Measurements from ENCODE around the gene ZNF697.

ZNF697 gene

DNA sequence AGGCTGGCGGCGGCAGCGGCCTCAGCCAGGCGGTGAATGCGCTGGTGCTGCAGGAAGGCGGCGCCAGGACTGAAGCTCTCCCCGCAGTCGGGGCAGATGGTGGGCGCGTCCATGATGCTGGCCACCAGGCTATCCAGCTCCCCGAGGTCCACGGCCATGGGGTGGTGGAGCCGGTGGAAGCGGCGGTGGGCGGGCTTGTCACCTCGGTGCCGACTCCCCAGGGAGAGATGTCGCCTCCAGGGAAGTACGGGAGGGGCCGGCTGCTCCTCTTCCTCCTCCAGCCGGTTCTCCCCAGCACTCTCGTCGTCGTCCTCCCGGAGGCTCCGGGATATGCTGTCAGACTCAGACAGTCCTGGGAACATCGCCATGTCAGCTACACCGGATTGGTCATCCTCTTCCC is 24.4 kb downstream of the ZNF697 start:
- TF ChIP-seq EZH2phosphoT487 (conservative IDR thresholded peaks at IDR 0.05; ENCODE audit: low read length), result no peak
- TF ChIP-seq, protein P1, sequence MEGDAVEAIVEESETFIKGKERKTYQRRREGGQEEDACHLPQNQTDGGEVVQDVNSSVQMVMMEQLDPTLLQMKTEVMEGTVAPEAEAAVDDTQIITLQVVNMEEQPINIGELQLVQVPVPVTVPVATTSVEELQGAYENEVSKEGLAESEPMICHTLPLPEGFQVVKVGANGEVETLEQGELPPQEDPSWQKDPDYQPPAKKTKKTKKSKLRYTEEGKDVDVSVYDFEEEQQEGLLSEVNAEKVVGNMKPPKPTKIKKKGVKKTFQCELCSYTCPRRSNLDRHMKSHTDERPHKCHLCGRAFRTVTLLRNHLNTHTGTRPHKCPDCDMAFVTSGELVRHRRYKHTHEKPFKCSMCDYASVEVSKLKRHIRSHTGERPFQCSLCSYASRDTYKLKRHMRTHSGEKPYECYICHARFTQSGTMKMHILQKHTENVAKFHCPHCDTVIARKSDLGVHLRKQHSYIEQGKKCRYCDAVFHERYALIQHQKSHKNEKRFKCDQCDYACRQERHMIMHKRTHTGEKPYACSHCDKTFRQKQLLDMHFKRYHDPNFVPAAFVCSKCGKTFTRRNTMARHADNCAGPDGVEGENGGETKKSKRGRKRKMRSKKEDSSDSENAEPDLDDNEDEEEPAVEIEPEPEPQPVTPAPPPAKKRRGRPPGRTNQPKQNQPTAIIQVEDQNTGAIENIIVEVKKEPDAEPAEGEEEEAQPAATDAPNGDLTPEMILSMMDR (IDR thresholded peaks at IDR 0.05; ENCODE audit: insufficient read depth, low read length, poor library complexity, severe bottlenecking), result no peak
- H2AFZ ChIP-seq (ENCODE audit: low read depth, low read length, severe bottlenecking), result no peak overlapping the region
- H4K20me1 ChIP-seq (ENCODE audit: low read depth, low read length), result no peaks in the 10 kb centered on the region
- no peaks in the 10 kb centered on the region for H3K9me3 ChIP-seq (ENCODE audit: insufficient read depth, low read length)
- H3K4me3 ChIP-seq (ENCODE audit: insufficient read depth, low read length, poor library complexity, severe bottlenecking), result no peak overlapping the region
- H3K79me2 ChIP-seq (ENCODE audit: insufficient read depth, low read length), result no peaks in the 10 kb centered on the region
- H3K27me3 ChIP-seq (ENCODE audit: low read length), result no peaks in the 10 kb centered on the region
- H3K36me3 ChIP-seq (ENCODE audit: low read length), result no peaks in the 10 kb centered on the region
- H3K27ac ChIP-seq (ENCODE audit: low read depth, low read length), result no peak overlapping the region
- H3F3A ChIP-seq (ENCODE audit: insufficient read depth), result no peaks in the 10 kb centered on the region
- no peaks in the 10 kb centered on the region for H3K9me2 ChIP-seq (replicated peaks; ENCODE audit: insufficient read depth, low read length)
- H3K9ac ChIP-seq (ENCODE audit: low read length), result no peak overlapping the region
- H3K4me2 ChIP-seq (ENCODE audit: low read depth, low read length, poor library complexity, severe bottlenecking), result no peak overlapping the region

DNA sequence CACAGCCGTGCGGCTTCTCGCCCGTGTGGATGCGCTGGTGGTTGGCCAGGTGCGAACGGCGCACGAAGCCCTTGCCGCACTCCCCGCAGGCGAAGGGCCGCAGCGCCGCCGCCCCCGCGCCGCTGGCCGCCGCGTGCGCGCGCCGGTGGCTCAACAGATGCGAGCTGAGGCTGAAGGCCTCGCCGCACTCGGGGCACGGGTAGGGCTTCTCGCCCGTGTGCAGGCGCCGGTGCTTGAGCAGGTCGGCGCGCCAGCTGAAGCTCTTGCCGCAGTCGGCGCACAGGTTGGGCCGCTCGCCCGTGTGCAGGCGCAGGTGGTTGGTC is 24.9 kb downstream of the ZNF697 start:
- Histone ChIP-seq H3K9ac (ENCODE audit: low read length) (no peak overlapping the region), H3K36me3 (ENCODE audit: low read length) (no peaks in the 10 kb centered on the region), H3K9me3 (ENCODE audit: insufficient read depth, low read length) (no peaks in the 10 kb centered on the region), H3K4me3 (ENCODE audit: insufficient read depth, low read length, poor library complexity, severe bottlenecking) (no peak overlapping the region), H3K27ac (ENCODE audit: low read depth, low read length) (no peak overlapping the region), H3K27me3 (ENCODE audit: low read length) (no peaks in the 10 kb centered on the region), H4K20me1 (ENCODE audit: low read depth, low read length) (no peaks in the 10 kb centered on the region), H3K79me2 (ENCODE audit: insufficient read depth, low read length) (no peaks in the 10 kb centered on the region), H3K4me2 (ENCODE audit: low read depth, low read length, poor library complexity, severe bottlenecking) (no peak overlapping the region), H3F3A (ENCODE audit: insufficient read depth) (no peaks in the 10 kb centered on the region), H3K9me2 (replicated peaks; ENCODE audit: insufficient read depth, low read length) (no peaks in the 10 kb centered on the region), H2AFZ (ENCODE audit: low read depth, low read length, severe bottlenecking) (no peak overlapping the region)
- TF ChIP-seq EZH2phosphoT487 (conservative IDR thresholded peaks at IDR 0.05; ENCODE audit: low read length), result no peak
- TF ChIP-seq, protein P1 (IDR thresholded peaks at IDR 0.05; ENCODE audit: insufficient read depth, low read length, poor library complexity, severe bottlenecking), result no peak

DNA sequence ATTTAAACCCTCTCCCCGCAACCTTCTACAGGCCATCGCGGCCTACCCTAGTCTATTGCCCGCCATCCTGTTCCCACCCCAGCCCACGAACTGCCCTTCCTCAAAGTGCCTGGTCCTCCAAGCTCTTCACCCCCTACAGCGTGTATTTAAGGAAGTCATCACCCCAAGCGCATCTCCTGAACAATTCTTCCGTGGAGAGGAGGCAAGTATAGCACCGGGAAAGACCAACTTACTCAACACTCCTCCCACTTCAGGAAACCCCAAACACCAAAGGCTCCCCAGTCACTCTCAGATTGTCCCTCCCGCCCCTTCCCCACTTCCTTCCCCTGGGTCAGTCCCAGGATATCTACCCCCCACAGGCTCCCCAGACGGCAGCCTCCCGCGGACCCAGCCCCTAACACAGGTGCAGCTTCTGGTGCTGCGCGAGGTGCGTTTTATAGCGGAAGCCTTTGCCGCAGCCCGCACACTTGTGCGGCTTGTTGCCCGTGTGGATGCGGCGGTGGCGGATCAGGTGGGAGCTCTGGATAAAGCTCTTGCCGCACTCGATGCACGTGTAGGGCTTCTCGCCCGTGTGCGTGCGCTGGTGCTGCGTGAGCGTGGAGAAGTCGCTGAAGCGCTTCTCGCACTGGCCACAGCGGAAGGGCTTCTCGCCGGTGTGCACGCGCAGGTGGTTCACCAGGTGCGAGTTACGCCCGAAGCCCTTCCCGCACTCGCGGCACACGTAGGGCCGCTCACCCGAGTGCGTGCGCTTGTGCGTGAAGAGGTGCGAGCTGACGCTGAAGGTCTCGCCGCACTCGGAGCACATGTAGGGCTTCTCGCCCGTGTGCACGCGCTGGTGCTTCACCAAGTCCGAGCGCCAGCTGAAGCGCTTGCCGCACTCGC is 25.5 kb downstream of the ZNF697 start:
- Histone ChIP-seq H3K4me3 (ENCODE audit: insufficient read depth, low read length, poor library complexity, severe bottlenecking) (no peak overlapping the region), H2AFZ (ENCODE audit: low read depth, low read length, severe bottlenecking) (no peak overlapping the region), H3K4me2 (ENCODE audit: low read depth, low read length, poor library complexity, severe bottlenecking) (no peak overlapping the region), H3K9me3 (ENCODE audit: insufficient read depth, low read length) (no peaks in the 10 kb centered on the region), H3K27ac (ENCODE audit: low read depth, low read length) (no peak overlapping the region), H3K9me2 (replicated peaks; ENCODE audit: insufficient read depth, low read length) (no peaks in the 10 kb centered on the region), H4K20me1 (ENCODE audit: low read depth, low read length) (no peaks in the 10 kb centered on the region), H3F3A (ENCODE audit: insufficient read depth) (no peaks in the 10 kb centered on the region), H3K9ac (ENCODE audit: low read length) (no peak overlapping the region), H3K27me3 (ENCODE audit: low read length) (no peaks in the 10 kb centered on the region), H3K79me2 (ENCODE audit: insufficient read depth, low read length) (no peaks in the 10 kb centered on the region), H3K36me3 (ENCODE audit: low read length) (no peaks in the 10 kb centered on the region)
- TF ChIP-seq, protein P1 (IDR thresholded peaks at IDR 0.05; ENCODE audit: insufficient read depth, low read length, poor library complexity, severe bottlenecking), result no peak
- TF ChIP-seq EZH2phosphoT487 (conservative IDR thresholded peaks at IDR 0.05; ENCODE audit: low read length), result no peak

Data from SU-DHL-6 (cell line).